ENCODE measurements around the gene ACIN1. TPM values are rescaled to one million over a fixed set of nuclear protein-coding genes. Genes with fewer than 3 reads are reported as not detected.

ACIN1 gene
- total RNA-seq, 1 experiment from 2014 or later, result 333 TPM

DNA sequence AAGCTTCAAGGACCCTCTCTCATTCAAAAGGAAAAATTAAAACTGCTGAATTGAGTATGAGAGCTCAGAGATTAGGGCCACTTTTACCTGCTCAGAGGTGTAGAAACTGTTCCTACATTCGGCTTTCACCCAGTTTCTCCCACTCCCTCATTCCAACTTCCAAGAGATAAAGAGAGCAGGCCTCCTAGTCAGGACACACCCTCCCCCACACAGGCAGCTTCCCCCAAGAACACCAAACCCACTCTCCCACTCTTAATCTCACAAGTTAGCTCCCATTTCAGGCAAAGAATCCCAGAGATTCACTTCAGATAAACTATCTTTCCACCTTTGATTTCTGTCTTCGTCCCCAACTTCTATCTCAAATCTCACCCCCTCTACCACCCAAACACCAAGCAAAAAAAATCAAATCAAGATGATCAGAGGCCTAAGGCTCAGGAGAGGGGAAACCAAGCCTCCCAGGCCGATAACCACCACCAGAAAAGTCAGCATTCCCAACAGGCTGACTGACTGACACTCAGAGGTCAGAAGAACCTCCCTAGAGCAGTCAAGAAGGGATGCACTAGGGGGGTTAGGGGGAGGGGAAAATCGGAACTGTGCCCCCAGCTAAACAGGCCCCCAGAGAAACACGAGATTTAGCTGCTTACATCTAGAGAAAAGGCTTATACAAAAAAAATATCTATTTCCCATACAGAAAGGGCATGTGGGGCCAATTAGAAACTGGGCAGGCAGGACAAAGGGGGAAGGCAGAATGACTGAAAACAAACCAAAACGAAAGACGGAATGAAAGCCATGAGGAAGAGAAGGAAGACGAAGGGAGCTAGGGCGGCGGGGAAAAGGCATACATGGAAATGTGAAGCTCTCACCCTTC is 24.4 kb downstream of the ACIN1 start:
- 0 out of 2 replicates have a peak, but pooled peaks cover 3% of the 10 kb centered on the region for H3K4me1 ChIP-seq (ENCODE audit: insufficient read depth, low read length)
- H3K23ac ChIP-seq (ENCODE audit: insufficient read length, low read depth, low read length), result no peak overlapping the region
- Mint-ChIP-seq H3K9me3 (no peaks in the 10 kb centered on the region), H3K27me3 (ENCODE audit: low read depth) (no peaks in the 10 kb centered on the region; the same call in 1 of the 2 replicates), H3K36me3 (ENCODE audit: insufficient read depth in 1 of 3, low read depth in 3 of 3) (peaks cover 39 to 82% (median 72%) of the 10 kb centered on the region in 3 experiments; a peak in 6 of 7 replicates), H3K4me1 (peaks cover 35 to 52% of the 10 kb centered on the region in 2 experiments), H3K4me3 (peak overlapping the region; percentile 87 to 99), H3K27ac (peak overlapping the region; percentile 98 to 100 (median 98))
- peak overlapping the region; percentile 98 for H3K4me2 ChIP-seq (ENCODE audit: insufficient read depth, insufficient read length, low read length)
- peak overlapping the region; percentile 55; the same call in 1 of the 2 replicates for H3K14ac ChIP-seq (ENCODE audit: insufficient read depth, low read length)
- H3K56ac ChIP-seq (ENCODE audit: insufficient read length, low read depth, low read length), result no peak overlapping the region
- H3K79me1 ChIP-seq (ENCODE audit: insufficient read depth, low read depth, low read length, poor library complexity, severe bottlenecking), result peaks cover 17% of the 10 kb centered on the region
- H3K23me2 ChIP-seq (ENCODE audit: insufficient read length, low read depth, low read length, poor library complexity, severe bottlenecking), result peaks cover 12% of the 10 kb centered on the region
- no peak overlapping the region for H2AK5ac ChIP-seq (ENCODE audit: insufficient read length, low read length)
- H2BK5ac ChIP-seq (ENCODE audit: insufficient read length, low read length), result no peak overlapping the region
- H3T11ph ChIP-seq (ENCODE audit: low read length), result no peak overlapping the region
- H4K5ac ChIP-seq (ENCODE audit: insufficient read length, low read depth, low read length), result peak overlapping the region; percentile 75
- no peaks in the 10 kb centered on the region for H3K9me3 ChIP-seq (ENCODE audit: control insufficient read depth, low read depth, low read length)
- H4K20me1 ChIP-seq (ENCODE audit: control insufficient read depth, insufficient read depth, insufficient read length), result peaks cover 3% of the 10 kb centered on the region
- H3K27ac ChIP-seq (ENCODE audit: insufficient read length, low read depth, low read length), result no peak overlapping the region
- no peak overlapping the region for H2AFZ ChIP-seq (ENCODE audit: low read length)
- no peak for DNase-seq
- H3K4ac ChIP-seq (ENCODE audit: low read depth, low read length), result no peak overlapping the region; the same call in 1 of the 2 replicates
- 100% methylated on average over 1 of the region's 10 CpGs for WGBS (ENCODE audit: extremely low coverage, insufficient read length, low lambda C conversion rate)
- no peak overlapping the region for H4K8ac ChIP-seq (replicated peaks; ENCODE audit: insufficient read length, low read depth, low read length)
- no peak overlapping the region for H2BK120ac ChIP-seq (ENCODE audit: low read depth, low read length, poor library complexity, severe bottlenecking)
- peak overlapping the region; percentile 93 for H3K9ac ChIP-seq (ENCODE audit: extremely low read depth, insufficient read length, low read length)
- H3K79me2 ChIP-seq (ENCODE audit: insufficient read depth, low read length), result peaks cover 5% of the 10 kb centered on the region; the same call in 1 of the 2 replicates
- TF ChIP-seq, protein P1, sequence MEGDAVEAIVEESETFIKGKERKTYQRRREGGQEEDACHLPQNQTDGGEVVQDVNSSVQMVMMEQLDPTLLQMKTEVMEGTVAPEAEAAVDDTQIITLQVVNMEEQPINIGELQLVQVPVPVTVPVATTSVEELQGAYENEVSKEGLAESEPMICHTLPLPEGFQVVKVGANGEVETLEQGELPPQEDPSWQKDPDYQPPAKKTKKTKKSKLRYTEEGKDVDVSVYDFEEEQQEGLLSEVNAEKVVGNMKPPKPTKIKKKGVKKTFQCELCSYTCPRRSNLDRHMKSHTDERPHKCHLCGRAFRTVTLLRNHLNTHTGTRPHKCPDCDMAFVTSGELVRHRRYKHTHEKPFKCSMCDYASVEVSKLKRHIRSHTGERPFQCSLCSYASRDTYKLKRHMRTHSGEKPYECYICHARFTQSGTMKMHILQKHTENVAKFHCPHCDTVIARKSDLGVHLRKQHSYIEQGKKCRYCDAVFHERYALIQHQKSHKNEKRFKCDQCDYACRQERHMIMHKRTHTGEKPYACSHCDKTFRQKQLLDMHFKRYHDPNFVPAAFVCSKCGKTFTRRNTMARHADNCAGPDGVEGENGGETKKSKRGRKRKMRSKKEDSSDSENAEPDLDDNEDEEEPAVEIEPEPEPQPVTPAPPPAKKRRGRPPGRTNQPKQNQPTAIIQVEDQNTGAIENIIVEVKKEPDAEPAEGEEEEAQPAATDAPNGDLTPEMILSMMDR (conservative IDR thresholded peaks at IDR 0.05), result no peak
- H2BK20ac ChIP-seq (ENCODE audit: low read depth, low read length, poor library complexity, severe bottlenecking), result no peak overlapping the region
- no peak overlapping the region for H2BK15ac ChIP-seq (ENCODE audit: low read depth, low read length)
- no peaks in the 10 kb centered on the region for H3K27me3 ChIP-seq (ENCODE audit: insufficient read depth, low read length)
- H3K18ac ChIP-seq (ENCODE audit: insufficient read length, low read depth, low read length), result no peak overlapping the region
- H4K91ac ChIP-seq (ENCODE audit: insufficient read length, low read depth, low read length), result no peak overlapping the region
- peak overlapping the region; percentile 75 for H2BK12ac ChIP-seq (ENCODE audit: insufficient read length, low read depth, low read length)
